ENCODE measurements around the gene PXDC1.
"Not testable (repeated sequence)": the region's sequence is repeated elsewhere in the genome, so short reads cannot be mapped to it uniquely, and the experiment has no call there.

Gene PXDC1

DNA sequence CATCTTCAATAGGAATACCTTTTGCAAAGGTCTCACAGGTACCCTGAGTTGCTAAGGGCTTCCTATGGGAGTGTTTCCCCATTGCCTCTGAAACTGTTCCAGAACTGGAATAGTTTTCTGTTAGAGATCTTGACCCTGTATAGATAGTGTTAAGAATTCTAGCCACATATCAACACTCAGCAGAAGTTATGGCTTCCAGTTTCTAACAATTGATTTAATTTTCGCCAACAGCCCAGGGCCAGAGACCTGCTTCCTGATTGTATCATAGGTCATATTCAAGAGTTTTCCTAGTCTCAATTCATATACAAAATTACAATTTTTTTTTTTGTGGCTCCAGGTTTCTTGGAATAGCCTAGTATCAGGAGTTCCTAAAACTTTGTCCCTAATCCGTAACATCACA, 61.0 kb downstream of the PXDC1 start:
- no peak for DNase-seq (ENCODE audit: low read depth)
- no peak for TF ChIP-seq CTCF (conservative IDR thresholded peaks at IDR 0.05; ENCODE audit: low read depth, low read length)
- H3K4me3 ChIP-seq (ENCODE audit: low read length): no peak overlapping the region

DNA sequence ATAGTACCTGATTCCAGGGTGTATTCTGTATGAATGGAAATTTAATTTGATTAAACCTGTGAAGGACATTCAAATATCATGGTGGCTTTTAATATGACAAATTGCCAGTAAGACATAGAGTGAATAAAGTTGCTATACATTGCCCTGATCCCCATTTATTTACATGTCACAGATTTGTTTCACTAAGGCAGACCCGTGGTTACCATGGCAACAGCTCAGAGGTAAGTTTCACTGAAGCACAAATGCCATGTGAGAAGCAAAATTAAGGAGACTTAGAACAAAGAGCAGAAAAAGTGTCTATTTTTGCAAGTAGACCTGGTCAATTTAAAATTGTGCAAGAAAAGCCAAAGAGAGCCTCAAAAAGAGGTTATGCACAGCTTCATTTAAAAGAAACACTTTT, 63.7 kb downstream of the PXDC1 start:
- no peak overlapping the region for H3K4me3 ChIP-seq (ENCODE audit: low read length)
- no peak for DNase-seq (ENCODE audit: low read depth)
- no peak for TF ChIP-seq CTCF (conservative IDR thresholded peaks at IDR 0.05; ENCODE audit: low read depth, low read length)

DNA sequence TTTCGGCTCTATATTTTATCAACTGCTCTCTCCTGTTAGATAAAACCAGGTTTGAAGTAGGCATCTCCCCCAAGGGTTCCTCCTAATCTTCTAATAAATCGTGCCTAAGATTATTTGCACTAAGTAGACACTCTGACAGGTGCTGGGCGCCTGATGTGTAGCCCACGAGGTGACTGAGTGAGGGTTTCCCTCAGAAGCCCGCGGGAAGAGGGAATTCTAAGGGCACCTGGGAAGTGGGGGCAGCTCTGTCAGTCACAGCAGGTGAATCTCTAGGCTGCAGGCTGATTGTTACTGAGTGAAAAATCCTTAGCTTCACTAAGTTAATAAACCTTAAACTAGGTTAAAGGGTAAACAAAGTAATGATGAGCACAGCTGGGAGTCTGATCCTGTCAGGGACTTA, 68.2 kb downstream of the PXDC1 start:
- no peak overlapping the region for H3K4me3 ChIP-seq (ENCODE audit: low read length)
- DNase-seq (ENCODE audit: low read depth): no peak
- no peak for TF ChIP-seq CTCF (conservative IDR thresholded peaks at IDR 0.05; ENCODE audit: low read depth, low read length)

DNA sequence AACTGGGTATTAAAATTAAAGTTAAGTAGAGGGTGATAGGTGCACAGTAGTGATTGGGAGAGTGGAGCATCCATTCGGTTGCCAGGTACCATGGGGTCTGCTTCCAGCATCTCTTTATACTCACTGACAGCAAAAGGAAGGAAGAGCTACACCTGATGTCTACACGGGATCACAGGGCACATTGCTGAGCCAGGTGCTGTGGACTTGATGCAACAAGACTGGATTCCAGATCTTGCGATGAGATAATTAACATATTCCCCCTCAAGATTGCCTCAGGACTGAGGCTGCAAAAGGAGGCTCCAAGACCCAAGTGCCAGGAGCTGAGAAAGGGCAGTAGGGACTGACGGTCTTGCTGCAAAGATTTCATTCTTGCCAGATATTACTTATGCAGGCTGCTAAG, 72.6 kb downstream of the PXDC1 start:
- TF ChIP-seq CTCF (conservative IDR thresholded peaks at IDR 0.05; ENCODE audit: low read depth, low read length): no peak

DNA sequence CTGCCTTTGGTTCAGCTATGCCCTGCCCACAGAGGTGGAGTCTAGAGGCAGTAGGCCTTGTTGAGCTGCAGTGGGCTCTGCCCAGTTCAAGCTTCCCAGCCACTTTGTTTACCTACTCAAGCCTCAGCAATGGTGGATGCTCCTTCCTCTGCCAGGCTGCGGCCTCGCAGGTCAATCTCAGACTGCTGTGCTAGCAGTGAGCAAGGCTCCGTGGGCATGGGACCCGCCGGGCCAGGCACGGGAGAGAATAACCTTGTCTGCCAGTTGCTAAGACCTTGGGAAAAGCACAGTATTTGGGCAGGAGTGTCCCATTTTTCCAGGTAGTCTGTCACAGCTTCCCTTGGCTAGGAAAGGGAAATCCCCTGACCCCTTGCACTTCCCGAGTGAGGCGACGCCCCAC, 73.8 kb downstream of the PXDC1 start:
- not testable (repeated sequence) for DNase-seq (ENCODE audit: low read depth); H3K4me3 ChIP-seq (ENCODE audit: low read length)

More for the DNA sequence above, 72.6 kb downstream of the PXDC1 start:
- H3K4me3 ChIP-seq (ENCODE audit: low read length): no peak overlapping the region
- no peak for DNase-seq (ENCODE audit: low read depth)

DNA sequence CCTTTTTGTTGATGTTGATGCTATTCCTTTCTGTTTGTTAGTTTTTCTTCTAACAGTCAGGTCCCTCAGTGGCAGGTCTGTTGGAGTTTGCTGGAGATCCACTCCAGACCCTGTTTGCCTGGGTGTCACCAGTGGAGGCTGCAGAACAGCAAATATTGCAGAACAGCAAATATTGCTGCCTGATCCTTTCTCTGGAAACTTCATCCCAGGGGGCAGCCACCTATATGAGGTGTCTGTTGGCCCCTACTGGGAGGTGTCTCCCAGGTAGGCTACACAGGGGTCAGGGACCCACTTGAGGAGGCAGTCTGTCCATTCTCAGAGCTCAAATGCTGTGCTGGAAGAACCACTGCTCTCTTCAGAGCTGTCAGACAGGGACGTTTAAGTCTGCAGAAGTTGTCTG, 74.2 kb downstream of the PXDC1 start:
- not testable (repeated sequence) for DNase-seq (ENCODE audit: low read depth); H3K4me3 ChIP-seq (ENCODE audit: low read length)
